Superior temporal gyrus (tissue), 1 donor: Measurements from ENCODE around the gene BCR.

Experiments used
- DNase-seq: peaks from one replicate; pipeline ENCODE4 v3.0.0-alpha.2; 2016; ENCODE audit errors: extremely low spot score

BCR gene

DNA sequence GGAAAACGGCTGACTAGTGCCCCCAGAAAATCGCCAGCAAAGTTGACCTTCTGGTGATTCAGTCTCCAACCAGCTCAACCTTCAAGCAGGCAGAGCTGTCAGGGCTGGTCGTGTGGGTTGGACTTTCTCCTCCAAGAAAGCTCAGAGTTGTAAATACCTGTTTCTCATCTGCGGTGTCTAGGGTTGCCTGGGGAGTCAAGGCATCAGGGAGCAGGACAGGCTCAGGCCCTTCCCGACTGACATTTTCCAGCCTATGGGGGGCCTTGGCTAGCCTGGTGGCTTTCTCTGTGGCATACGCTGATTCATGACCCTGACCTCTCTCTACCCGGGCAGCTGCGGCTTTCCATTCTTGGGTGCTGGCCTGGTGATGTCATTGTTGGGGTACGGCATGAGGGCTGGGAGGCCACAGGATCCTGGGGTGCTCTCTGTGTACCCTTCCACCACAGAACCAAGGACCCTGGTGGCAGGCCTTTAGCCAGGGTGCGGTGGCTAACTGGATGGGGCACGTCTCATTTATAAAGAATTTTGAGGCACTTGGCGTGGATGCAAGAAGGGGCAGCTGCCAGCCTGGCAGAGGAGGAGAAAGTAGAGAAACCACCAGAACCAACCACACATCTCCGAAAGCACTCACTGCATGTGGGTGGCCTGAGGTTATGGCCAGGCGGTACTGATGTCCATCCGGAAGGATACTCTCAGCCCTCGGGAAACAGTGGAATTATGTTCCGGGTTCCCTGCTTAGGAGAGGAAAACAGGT lies 64.9 kb downstream of the BCR start:
- no peak for DNase-seq

DNA sequence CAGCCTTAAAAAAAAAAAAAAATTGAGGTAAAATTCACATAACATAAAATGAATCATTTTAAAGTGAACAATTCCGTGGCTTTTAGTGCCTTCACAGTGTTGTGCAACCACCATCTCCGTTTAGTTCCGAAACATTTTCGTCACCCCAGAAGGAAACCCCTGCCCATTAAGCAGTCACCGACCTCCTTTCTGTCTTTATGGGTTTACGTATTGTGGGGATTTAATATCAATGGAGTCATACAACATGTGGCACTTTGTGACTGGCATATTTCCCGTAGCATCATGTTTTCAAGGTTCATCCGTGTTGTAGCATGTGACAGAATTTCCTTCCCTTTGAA lies 65.5 kb downstream of the BCR start:
- DNase-seq: no peak

DNA sequence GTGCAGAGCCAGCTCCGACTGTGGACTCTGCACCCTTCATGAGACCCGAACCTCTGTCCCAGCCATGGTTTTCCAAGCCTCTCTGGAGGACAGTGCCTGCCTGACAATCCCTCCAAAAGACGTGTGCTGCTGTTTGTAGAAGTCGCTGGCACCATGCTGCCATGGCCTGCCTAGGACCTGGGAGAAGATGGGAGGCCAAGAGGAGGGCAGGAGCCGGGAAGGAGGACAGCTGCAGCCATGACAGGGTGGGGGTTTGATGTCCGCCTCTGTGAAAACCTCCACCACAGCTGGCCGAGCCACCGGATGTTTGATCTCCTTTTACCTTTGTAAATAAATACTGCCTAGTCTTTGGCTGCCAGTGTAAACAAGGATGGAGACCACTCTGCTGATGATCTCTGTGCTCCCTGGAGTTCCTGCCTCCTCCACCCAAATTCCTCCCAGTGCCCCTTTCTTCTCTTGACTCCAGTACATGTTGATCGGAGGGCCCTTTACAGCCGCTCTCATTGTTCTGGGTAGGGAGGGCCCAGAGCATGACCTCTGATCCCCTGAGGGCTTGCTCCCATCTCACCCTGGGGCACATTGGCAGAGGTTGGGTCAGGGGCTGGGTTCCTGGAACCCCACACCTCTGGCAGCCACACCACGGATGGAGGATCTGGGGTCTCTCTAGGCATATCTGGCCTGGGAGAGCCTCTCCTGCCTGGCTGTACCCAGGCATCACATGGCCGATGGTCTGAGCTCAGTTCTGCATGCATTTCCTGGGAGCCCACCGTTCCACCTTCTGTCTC lies 66.9 kb downstream of the BCR start:
- DNase-seq: no peak

DNA sequence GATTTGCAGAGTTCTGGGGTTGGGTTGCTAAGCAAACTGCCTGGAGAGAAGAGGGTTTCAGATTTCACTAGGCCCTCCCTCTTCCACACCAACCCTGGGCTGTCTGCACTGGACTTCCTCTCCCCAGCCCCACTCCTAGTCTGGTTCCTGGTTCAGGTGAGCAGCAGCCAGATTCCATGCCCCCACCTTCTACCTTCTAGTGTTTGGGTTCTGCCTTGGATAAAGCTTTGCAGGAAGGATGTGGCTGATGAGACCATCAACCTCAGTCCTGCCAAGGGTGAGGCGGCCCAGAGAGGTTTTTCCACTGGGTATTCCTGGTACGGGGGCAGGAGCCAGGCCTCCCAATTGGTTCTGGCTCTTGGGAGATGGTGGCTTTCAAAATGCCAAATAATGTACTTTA lies 68.3 kb downstream of the BCR start:
- DNase-seq: no peak

DNA sequence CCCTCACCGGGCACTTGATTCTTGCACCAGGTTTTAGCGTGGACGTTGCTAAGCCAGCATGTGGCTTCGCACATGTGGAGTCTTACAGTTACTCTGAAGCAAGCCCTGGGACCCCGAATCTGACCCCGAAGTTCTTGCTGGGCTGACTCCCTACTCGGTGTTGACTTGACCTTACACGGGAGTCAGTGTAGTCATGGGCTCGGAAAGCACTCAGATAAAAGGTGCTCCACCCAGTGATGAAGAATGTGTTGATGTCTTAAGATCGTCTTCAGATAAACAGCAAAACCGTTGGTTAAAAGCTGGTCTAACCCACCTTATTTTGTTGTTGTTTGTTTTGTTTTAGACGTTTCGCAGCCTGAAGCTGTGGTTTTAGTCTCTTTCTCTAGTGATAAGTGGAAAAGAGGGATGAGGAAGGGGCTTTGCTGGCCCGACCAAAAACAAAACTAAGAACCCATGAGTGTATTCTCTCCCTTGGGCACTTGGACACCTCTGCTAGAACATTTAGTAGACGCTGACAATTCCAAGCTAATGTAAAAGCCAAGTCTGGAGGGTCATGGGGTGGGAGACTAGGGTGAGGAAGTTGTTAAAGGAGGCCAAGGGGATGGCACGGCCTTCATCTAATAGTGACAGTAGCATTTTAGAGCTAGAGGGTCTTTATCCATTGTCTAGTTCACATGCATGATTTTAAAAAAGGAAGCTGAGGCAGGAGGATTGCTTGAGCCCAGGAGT lies 69.9 kb downstream of the BCR start:
- no peak for DNase-seq

DNA sequence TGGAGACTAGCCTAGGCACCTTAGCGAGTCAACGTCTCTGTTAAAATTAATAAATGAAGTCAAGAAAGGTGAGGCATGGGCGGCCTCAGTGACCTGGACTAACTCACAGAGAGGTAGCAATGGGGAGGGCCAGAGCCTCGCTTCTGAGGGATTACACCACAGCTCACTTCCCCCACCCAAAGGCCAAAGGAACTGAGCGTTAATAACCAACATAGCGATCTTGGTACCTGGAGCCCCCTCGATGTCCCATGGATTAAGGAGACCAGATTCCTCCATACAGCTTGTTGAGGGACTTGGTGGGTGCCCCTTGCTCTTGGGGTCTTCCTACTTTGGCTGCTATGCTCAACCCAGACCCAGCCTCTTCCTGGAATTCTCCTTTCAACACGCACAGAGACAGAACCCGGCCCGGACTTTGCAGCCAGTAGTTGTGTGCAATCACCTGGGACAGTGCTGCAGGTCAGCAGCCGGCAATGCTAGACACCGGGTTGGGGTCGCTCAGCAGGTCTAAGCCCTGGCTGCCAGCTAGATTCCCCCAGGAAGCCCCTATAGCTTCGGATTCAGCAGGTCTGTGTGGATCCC lies 70.6 kb downstream of the BCR start:
- DNase-seq: no peak

DNA sequence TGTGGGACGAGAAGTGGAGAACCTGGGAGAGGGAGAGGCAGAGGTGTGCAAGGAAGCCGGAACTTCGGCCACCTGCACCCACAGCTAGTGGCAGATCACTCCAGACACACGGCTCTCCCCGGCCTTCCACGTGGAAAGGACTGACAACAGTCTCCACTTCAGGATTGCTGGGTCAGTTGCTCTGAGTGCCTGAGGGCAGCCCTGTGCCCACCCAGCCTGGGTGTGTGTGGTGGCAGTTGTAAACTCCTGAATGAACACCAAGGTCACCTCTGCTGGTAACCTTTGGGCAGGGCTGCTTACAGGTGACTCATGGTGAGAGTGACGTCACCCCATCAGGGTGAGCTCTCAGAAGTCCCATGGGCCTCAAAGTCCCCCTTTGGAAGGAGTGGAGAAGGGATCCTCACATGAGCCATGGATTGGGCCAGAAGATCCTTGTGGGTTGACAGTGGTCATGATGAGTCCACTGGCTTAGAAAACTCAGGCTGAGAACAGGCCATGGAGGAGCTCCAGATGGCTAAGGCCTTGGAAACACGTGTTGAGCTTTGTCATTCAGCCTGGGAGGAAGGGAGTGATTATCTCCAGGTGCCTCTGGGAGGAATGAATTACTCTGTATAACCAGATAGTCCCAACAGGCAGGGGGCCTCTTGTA lies 71.3 kb downstream of the BCR start:
- no peak for DNase-seq

DNA sequence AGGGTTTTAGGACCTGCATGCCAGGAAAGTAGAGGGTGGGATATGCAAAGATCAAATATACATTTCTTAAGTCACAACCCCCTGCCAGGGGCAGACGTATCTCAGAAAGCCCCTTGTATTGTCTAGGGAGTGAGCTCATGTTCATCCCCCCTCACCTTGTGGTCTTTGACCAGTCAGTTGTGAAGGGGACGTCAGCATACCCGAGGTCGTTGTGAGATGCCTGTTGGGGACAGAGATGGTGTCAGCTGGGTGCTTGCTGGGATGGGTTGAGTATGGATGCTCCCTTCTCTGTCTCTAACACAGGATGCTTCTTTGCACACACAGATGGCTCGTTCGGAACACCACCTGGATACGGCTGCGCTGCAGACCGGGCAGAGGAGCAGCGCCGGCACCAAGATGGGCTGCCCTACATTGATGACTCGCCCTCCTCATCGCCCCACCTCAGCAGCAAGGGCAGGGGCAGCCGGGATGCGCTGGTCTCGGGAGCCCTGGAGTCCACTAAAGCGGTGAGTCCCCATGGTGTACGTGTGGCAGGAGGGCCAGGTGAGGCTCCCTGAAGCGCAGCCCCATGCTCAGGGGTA lies 73.3 kb downstream of the BCR start:
- DNase-seq: no peak

DNA sequence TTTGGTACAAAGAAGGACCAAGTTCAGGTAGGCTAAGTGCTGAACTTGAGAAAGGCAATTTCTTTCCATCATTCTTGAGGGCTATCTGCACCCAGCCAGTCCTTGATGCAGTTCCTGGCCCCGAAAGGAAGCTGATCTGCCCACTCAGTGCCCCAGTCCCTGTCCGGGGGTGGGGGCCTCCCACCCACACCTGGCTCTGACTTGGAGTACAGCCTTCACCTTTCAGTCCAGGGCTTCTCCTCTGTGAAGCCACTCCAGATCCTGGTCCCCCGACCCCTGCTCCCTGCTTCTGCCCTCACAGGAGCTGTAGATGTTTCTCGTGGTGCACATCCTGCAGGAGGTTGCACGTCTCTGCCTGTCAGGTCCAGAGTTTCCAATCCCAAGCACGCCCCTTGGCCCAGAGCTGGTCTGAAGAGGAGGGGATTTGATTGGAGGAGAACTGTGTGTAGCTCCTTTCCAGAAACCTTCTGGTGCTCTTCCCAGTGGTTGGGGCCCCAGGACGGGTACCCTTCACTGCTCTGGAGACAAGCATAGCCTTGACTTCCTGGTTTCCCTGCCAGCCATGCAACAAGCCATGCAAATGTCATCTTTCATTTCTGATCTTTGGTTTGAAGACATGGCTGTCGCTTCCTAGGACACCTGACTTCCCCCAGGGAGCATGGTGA lies 75.3 kb downstream of the BCR start:
- no peak for DNase-seq

DNA sequence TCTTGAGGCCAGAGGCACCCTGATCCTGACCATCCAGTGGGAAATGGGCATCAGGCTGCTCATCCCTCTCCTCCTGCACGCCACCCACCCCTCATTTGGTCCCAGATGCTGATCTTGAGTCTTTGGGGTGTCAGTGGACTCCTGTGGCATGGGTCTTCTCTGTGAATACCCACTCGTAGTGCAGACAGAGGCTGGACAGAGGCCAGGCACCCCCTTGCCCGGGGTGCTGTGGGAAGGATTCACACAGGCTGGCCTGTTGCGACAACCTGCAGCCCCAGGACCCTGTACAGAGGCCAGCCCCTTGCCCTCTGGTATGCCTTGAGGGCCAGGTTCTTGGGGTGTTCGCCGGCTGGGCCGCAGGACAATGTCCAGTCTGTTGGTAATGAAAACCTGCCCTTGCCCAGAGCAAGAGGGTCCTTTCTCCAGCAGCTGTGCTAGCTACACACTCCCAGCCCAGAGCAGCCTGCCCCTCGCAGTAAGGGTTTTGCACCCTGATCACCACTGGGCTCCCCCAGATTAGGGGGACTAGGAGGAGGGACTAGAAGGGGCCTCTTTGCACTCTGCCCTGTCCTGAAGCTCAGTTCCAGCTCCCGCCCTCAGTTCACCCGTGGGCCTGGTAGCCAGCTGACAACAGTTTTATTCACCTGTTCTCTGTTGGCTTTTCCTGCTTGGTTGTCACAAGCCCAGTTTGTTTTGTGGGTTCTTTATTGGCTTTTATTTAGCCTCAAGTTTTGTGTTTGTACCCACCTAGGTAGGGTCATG lies 76.0 kb downstream of the BCR start:
- no peak for DNase-seq

DNA sequence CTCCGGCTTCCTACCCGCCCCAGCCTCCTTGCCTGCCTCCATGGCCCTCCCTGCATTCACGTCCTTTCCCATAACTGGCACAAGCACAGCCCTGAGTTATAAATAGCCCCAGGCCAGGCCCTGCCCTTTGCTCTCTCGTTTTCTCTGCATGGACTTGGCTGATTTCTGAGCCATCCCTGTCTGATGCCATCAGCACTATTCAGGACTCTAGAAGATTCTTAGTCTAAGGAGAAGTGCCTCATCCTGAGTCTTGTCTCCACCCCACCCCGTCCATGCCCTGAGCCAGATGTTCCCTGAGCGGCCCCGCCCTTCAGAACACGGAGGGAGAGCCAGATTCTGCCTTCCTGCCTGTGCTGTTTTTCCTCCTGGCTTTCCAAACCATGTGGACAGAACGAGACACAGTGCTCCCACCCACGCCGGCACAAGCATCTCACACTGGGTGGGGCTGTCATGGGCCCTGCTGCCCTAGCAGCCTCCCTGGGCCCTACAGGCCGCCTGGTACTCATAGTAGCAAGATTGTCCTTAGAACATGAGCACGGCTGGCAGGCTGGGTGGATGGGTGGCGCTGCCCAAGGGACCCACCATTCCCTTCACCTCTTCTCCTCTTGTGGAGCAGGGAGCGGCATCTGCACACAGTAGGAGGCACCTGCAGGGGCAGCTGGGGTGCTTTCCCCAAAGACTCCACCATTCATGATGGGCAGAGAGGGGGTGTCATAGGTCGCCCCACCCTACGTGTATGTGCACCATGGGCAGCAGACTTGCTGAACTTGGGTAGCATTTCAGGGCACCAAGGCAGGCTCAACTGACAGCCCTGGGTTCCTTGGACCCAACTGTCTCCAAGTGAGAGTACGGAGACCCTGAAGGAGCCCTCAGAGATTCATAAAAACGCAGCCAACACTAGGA lies 76.9 kb downstream of the BCR start:
- no peak for DNase-seq

DNA sequence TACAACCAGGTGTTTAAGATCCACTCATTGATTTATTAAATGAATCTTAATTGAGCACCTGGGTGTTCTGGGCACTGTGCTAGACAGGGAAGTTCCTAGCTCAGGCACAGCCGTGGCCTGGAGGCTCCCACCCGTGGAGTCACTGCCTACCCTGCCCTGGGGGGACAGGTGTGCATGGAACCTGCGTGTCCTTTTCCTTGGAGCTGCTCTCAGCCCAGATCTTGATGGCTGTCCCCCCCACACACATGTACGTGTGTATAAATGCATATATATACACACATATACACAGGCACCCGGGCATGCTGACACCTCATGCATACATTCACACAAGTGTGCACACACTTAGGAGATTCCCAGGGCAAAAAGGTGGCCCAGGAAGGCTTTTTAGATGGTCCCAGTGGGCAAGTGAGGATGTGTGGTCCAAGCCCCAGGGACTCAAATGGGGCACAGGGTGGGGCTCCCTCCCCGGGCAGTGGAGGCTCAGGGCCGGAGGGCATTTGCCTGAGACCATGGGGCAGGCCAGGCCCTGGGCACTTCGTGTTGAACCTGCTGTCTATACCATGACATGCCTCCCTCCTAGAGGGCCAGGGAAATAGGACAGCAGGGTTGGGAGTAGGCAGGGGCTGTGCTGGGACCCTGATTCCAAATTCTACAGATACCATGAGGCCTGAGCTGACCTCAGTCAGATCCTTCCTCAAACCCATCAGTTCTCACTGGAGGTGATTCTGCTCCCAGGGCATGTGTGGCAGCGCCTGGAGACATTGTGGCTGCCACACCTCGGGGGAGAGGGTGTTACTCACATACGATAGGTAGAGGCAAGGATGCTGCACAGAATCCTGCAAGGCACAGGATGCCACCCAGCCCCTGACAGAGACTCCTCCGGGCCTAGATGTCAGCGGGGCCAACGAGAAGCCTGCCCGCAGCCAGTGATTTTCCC lies 77.8 kb downstream of the BCR start:
- DNase-seq: no peak

DNA sequence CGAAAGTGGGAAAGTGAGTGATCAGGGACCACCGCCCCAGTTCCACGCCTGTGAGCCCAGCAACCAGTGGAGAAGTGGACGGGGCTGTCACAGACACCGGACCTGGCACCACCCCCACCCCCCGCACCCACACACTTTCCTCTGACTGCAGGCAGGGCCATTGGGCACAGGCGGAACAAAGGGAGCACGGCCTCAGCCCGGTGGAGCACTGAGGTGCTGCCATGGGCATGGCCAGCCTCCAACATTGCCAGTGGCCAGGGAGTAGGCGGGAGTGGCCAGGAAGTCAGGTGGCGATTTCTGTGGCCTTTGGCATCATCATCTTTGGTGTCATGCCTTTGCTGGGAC lies 78.5 kb downstream of the BCR start:
- no peak for DNase-seq

DNA sequence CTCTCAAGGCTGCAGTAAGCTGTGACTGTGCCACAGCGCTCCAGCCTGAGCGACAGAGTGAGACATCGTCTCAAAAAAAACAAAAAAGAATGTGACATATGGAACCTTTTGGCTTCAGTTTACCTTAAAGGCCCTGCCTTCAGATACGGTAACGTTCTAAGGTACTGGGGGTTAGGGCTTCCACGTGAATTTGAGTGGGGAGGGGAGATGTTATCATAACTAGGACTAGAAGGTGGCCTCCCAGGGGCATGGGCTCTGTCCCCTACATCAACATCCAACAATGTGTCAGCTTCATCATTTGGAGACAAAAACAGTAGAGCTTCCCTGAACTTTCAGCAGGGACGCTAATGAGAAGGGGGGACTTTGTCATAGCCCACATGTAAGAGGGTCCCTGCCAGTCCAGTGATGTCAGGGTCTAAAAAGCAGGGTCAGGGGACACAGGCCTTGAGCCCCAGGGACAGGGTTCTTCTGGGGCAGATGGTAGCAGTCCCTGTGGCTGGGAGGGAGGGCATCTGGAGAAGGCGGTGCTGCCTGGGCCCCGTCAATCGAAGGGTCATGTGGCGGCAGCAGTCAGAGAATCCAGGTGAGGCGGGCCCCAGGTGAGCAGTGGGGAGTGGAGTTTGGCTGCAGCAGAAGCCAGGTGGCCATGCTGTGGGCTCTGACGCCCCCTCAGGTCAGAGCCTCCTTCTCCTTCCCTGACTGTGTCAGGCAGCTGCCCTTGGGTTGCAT lies 79.8 kb downstream of the BCR start:
- DNase-seq: no peak

DNA sequence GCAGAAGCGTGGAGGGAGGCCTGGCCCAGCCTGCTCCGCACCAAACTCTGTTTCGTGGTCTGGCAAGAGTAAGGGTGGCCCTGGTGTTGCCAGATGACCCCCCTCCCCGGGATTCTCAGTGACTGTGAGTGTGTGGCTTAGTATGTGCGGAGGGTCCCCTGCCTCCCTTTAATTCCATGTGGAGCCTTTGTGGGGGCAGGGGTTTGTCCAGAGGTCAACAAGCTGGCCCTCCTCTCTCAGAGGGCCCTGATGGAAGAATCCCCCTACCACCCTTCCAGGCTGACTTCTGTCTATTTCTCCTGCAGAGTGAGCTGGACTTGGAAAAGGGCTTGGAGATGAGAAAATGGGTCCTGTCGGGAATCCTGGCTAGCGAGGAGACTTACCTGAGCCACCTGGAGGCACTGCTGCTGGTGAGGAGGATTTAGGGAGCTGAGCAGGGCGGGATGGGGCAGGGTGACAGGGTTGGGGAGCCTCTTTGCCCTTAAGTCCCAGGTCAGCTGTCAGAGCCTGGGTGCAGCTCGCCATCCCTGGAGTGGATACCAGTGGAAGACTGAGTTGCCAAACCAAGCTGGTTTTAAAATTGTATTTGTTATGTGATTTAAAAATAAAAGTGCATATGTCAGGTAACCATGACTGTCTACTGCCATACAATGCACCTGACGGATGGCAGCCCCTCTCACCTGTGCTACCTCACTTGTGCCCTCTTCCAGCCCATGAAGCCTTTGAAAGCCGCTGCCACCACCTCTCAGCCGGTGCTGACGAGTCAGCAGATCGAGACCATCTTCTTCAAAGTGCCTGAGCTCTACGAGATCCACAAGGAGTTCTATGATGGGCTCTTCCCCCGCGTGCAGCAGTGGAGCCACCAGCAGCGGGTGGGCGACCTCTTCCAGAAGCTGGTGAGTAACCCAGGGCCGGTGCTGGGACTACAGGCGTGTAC lies 80.6 kb downstream of the BCR start:
- DNase-seq: no peak

DNA sequence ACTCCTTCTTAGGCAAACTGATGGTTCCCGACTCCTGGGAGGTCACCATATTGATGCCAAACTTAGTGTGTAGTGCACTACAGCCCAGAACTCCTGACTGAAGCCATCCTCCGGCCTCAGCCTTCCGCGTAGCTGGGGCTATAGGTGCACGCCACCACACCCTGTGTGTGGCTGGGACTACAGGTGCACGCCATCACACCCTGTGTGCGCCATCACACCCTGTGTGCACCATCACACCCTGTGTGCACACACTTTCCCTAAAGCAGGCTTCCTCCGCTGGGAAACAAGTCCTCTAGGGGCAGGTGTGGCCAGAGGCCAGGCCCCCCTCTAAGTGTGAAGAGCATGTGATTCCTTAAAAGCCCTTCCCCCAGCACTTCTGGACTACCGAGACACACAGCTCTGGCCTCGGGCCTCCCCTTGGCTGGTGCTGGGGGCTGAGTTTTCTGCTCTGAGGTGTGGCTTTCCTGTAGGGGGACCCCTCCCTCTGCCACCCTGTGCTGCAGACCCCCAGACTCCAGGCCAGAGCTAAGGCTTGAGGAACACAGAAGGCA lies 81.7 kb downstream of the BCR start:
- DNase-seq: no peak
